HG03354 (cell line): ENCODE measurements around the gene GGT1.
"Not testable (repeated sequence)": the region's sequence is repeated elsewhere in the genome, so short reads cannot be mapped to it uniquely, and the experiment has no call there.

Experiments used
- ATAC-seq: cut with Tn5 transposase; IDR thresholded peaks from one replicate; pipeline ENCODE4 v1.9.1; 2021; ENCODE audit warnings: mild to moderate bottlenecking; ENCODE audit not compliant: unreplicated experiment, poor library complexity, severe bottlenecking

GGT1 gene

DNA sequence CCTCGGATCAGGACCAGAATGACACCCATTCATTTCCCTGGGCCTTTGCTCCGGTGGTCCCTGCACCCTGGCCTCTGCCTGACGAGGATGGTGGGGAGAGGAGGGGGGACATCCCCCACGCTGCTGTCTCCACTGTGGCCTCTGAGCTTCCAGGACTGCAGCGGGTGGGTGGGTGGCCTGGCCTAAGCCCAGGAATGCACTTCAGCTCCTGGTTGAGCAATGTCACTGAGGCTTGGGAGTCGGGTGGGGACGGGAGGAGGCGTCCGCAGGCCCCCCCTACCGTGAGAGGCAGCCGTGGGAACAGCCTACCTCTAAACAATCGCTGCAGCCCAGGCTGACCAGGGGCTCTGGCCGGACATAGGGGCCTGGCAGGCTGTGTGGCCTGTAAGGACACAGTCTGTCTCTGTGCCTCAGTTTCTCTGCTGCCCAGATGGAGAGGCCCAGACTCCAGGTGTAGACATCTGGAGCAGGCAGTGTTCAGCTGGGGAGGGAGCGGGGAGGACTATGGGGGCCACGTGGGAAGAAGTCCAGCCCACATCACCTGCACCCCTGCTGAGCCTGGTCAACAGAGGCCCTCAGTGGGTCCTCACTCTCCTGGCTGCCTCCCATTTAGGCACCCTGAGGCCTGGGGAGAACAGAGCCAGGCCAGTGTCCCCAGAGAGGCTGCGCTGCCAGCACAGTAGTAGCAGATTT, 28.6 kb downstream of the GGT1 start:
- ATAC-seq = not testable (repeated sequence)

DNA sequence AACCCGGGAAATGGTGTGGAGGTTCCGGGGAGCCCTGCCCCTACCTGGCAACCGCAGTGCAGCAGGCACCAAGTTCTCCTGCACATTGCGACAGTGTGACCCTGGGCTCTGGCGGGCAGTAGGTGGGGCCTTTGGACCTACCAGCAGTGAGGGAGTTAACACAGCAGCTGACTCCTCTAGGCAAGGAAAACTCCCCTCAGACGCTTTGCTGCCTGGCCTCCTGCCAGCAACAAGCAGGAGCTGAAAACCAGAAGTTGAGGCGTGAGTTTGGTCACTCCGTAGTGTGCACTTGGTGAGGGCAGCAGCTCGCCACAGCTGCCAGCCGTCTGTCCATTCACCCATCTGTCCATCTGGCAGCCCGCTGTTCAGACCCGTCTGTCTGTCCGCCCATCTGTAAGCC, 29.6 kb downstream of the GGT1 start:
- ATAC-seq = not testable (repeated sequence)

DNA sequence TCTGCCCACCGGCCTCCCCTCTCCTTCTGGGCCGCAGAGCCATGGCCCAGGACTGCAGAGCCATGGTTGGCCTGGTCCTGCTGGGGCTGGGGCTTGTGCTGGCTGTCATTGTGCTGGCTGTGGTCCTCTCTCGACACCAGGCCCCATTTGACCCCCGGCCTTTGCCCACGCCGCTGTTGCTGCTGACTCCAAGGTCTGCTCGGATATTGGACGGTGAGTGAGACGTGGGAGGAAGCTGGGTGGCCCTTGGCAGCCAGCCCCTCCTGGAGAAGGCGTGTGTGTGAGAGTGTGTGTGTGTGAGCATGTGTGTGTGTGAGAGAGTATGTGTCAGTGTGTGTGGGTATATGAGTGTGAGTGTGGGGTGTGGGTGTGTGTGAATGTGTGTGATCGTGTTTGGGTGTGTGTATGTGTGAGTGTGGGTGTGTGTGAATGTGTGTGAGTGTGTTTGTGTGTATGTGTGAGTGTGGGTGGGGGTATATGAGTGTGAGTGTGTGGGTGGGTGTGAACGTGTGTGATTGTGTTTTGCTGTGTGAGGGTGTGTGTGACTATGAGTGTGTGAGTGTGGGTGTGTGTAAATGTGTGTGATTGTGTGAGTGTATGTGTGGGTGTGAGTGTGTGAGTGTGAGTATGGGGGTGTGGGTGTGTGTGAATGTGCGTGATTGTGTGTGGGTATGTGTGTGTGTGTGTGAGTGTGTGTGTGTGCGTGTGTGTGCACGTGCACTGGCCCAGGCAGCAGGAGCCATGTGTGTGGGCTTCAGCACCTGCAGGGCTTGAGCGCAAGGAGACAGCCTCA, 30.4 kb downstream of the GGT1 start:
- not testable (repeated sequence) for ATAC-seq

DNA sequence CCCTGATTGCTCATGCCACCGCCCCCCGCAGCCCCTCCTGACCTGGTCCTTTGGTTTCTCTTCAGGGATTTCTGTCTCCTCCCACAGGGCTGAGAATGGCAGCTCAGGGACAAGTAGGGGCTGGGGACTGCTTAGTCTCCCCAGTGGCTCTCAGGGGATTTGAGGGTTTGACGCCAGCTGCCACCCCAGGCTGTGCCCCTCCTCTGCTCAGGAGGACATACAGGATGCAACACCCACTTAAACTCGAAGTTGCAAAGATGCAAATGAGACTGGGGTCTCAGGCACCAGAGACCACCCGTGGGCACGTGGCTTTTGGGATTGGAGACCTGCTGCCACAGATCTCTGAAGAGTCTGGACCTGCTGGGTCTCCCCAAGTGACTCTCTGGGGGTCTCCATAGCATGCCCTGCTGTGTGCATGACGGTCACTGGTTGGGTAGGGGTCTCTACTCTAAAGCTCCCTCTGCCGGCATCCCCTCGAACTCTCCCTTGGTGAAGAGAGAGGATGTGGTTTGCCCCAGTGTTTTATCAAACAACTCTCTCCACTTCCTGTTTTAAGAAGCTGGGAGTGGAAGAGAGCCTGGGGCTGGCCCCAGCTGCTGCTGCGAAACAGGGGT, 31.9 kb downstream of the GGT1 start:
- ATAC-seq = not testable (repeated sequence)

DNA sequence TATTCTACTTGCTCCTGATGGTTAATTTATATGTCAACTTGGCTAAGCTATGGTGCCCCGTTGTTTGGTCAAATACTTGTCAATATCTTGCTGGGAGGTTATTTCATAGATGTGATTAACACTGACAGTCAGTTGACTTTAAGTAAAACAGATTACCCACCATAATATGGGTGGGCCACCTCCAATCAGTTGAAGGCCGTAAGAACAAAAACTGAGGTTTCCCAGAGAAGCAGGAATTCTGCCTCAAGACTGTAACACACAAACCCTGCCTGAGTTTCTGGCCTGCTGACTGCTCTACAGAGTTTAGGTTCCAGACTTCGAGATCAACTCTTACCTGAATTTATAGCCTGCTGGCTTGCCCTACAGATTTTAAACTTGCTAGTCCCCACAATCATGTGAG, 33.5 kb downstream of the GGT1 start:
- not testable (repeated sequence) for ATAC-seq

DNA sequence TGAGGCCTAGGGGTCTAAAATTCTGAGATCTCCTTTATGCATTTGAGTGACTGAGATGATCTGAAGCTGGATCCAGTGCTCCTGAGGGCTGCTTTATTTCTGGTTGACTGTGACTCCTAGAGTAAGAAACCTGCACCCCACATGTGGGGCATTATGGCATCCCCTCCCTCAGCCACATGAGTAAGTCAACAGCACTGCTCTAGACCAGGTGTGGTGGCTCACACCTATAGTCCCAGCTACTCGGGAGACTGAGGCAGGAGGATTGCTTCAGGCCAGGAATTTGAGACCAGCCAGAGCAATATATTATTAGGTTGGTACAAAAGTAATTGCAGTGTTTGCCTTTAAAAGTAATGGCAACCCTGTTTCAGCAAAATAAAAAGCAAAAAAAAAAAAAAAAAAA, 39.3 kb downstream of the GGT1 start:
- not testable (repeated sequence) for ATAC-seq

DNA sequence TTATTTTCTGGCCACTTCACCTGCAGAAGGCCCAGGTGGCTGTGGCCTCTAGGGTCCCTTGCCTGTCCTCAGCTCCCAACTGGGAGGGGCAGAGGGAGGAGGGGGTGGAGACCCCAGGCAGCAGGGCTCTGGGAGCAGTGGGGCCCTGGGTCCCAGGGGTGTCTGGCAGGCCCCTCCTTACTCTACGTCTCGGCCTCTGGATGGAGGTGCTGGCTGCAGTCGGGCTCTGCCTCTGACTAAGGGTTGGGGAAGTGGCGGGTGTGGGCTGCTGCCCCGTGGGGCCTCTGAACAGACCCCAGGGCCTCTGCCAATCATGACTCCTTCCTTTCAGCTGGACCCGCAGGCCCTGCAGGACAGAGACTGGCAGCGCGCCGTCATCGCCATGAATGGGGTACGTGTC, 41.4 kb downstream of the GGT1 start:
- not testable (repeated sequence) for ATAC-seq

DNA sequence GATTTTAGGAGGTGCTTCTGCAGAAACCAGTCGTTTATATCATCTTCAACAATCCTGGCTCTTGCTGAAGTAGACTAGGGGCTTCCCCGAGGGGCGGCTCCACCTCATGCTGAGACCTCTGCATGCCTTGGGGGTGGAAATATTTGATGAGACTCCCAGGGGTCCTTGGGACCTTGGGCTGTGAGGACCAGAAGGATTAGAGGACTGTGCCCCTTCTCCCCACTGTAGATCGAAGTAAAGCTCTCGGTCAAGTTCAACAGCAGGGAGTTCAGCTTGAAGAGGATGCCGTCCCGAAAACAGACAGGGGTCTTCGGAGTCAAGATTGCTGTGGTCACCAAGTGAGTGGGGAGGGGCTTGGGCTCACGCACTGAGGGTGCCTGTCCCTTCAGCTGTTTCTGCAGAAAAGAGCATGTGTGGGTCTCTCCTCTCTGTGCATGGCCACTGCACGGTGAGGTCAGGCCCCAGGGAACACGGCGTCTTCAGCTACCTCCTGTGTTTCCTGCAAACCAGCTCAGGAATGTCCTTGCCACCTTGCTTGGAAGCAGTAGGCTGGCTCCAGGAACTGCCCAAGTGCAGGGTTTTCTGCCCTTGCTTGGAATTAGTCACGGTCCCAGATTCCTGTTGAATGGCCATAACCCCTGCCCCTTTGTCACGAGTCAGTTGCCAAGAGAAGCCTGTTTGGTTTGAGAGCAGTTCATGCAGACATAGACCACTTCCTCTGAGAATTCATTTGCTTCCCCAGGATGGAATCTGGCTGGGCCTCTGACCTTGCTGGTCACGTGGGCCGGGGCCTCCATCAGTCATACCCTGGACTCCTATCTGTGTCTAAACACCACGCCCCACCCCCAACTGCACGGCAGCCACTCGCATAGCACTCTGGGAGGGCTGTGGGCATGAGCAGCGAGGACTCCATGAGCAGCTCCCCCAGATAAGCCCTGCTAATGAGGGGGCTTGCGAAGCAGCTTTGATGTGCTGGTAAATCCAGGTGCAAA, 42.7 kb downstream of the GGT1 start:
- ATAC-seq = not testable (repeated sequence)

DNA sequence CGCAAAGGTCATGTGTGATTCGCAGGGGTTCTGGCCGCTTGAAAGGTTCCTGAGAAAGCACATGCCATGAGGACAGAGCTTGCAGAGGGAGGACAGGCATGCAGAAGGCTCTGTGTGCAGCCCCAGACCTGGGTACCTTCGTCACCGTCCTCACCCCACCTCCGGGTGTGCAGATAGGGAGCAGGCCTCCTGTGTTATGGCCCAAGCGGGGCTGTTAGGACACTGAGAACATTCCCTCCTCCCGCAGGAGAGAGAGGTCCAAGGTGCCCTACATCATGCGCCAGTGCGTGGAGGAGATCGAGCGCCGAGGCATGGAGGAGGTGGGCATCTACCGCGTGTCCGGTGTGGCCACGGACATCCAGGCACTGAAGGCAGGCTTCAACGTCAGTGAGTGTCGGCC, 43.8 kb downstream of the GGT1 start:
- ATAC-seq = not testable (repeated sequence)

DNA sequence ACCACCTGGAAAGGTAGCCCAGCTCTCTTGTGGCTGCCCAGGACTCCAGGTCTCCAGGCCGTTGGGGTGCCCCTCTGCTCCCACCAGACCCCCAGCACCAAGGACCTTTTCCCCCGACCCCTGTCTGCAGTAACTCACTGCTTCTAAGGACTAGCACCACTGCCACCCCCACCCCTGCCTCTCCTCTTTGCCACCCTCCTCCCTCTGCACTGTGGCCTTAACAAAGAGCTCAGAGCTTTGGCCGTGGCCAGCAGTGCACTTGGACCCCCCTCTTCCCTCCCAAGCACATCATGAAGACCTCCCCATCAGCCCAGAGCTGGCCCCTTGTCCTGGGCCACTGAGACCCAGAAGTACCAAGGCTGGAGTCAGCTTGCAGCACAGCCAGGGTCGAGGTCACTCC, 46.4 kb downstream of the GGT1 start:
- not testable (repeated sequence) for ATAC-seq

DNA sequence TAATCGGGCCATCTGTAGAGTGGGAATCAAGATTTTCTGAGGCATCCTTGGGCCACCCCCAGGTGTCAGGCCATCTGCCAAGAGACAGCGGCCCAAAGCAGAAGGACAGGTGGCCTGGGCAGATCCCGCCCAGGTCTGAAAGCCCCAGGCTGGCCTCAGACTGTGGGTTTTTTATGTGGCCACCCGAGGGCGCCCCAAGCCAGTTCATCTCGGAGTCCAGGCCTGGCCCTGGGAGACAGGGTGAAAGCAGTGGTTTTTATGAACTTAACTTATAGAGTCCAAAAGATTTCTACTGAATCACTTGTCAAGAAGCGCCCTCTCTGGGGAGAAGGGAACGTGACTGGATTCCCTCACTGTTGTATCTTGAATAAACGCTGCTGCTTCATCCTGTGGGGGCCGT, 47.9 kb downstream of the GGT1 start:
- ATAC-seq = not testable (repeated sequence)

DNA sequence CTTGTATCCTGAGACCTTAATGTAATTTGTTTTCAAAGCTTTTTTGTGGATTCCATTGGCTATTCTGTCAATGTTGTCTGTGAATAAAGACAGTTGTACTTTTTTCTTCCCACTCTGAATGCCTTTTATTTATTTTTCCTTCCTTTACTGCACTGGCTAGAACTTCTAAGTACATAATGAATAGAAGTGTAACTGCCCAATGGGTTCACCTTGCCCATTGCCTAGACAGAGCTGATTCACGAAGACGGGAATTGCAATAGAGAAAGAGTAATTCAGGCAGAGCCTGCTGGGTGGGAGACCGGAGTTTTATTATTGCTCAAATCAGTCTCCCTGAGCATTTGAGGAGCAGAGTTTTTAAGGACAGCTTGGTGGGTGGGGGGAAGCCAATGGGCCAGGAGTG, 62.4 kb downstream of the GGT1 start:
- ATAC-seq = not testable (repeated sequence)

DNA sequence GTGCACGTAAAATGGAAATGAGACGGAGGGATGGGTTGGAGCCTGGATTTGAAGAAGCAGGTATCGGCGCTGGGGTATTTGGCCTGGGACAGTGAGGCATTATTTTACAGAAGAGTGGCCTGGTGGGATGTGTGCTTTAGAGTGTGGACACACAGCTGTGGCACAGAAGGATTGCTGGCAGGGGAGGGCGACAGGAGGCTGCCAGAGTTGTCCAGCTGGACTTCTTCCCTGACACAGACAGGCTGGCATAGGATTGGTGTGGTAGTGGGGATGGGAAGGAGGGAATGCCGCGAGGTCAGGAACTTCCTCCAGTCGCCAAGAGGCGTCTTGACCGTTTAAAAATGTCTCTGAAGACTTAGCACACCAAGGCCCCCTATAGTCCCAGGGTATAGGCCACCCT, 64.9 kb downstream of the GGT1 start:
- not testable (repeated sequence) for ATAC-seq

DNA sequence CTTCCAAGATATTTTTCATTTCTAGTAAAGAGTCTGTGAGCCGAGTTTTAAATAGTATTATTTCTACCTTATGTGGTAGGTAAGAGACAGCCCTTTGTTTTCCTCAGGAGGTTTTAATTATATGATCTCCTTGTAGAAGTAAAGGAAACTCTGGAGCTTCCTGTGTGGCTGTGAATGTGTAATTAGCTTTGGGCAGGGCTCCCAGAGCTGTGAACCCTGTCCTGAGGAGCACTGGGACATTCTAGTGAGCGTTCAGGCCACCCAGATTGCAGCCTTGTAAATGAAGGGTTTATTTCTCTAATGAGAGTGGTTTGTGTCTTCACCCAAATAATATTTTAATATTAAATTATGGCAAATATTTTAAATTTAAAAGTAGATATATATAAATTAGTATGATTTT, 69.5 kb downstream of the GGT1 start:
- not testable (repeated sequence) for ATAC-seq
